Gastrocnemius medialis (tissue), 4 donors: ENCODE results near the gene PRKD1.

Experiments used
- CTCF ChIP-seq, 5 experiments: fragments of 450-650 bp in 3 of 5; fragments of 200-600 bp in 2 of 5; sonication (generic) in 2 of 5; IDR thresholded peaks in 4 of 5; conservative IDR thresholded peaks in 1 of 5; 1 replicate in 4 of 5; 2 replicates in 1 of 5; pipeline ENCODE4 v1.5.1; 2016 to 2019; ENCODE audit warnings: antibody characterized with exemption in 5 of 5, mild to moderate bottlenecking in 3 of 5, moderate library complexity in 3 of 5
- POLR2A ChIP-seq, 2 donors: fragments of 450-650 bp; IDR thresholded peaks; one replicate each; pipeline ENCODE4 v1.6.1; 2017; ENCODE audit warnings: antibody characterized with exemption in 2 of 2, mild to moderate bottlenecking in 2 of 2, moderate library complexity in 2 of 2

GRCh38 chr14:29755311-29756018, 172.2 kb downstream of the PRKD1 start:
- TF ChIP-seq CTCF (IDR thresholded peaks at IDR 0.05 in 4 of 5, conservative IDR thresholded peaks at IDR 0.05 in 1 of 5): no peak
- TF ChIP-seq POLR2A (IDR thresholded peaks at IDR 0.05): no peak
